ENCODE results near the gene PANX1.

Gene PANX1

DNA sequence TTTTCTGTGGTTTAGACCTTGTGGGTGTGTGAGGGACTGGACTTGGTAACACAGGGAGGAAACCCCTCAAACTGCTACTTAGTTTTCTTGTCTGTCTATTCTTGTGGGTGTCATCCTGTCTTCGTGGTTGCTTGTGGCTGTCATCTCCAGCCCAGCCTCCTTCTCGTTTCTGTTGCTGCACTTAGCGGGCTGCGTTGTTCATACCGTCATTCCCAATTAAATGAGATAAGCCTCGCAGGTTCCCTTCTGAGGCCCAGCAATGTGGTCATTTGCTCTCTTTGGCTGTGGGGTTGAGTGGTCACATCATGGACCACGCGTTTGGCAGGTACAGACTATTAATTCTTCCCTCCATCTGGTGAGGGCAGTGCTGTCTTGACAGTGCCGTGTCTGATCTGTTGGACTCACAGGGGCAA is 18.8 kb downstream of the PANX1 start:
- DNase-seq (ENCODE audit: low read depth), result no peak
- no peak overlapping the region for H3K4me3 ChIP-seq (ENCODE audit: control insufficient read depth, low read depth, low read length)
- TF ChIP-seq, protein P1, sequence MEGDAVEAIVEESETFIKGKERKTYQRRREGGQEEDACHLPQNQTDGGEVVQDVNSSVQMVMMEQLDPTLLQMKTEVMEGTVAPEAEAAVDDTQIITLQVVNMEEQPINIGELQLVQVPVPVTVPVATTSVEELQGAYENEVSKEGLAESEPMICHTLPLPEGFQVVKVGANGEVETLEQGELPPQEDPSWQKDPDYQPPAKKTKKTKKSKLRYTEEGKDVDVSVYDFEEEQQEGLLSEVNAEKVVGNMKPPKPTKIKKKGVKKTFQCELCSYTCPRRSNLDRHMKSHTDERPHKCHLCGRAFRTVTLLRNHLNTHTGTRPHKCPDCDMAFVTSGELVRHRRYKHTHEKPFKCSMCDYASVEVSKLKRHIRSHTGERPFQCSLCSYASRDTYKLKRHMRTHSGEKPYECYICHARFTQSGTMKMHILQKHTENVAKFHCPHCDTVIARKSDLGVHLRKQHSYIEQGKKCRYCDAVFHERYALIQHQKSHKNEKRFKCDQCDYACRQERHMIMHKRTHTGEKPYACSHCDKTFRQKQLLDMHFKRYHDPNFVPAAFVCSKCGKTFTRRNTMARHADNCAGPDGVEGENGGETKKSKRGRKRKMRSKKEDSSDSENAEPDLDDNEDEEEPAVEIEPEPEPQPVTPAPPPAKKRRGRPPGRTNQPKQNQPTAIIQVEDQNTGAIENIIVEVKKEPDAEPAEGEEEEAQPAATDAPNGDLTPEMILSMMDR (IDR thresholded peaks at IDR 0.05; ENCODE audit: control insufficient read depth, insufficient read depth, low read depth, low read length, missing control alignments), result no peak

DNA sequence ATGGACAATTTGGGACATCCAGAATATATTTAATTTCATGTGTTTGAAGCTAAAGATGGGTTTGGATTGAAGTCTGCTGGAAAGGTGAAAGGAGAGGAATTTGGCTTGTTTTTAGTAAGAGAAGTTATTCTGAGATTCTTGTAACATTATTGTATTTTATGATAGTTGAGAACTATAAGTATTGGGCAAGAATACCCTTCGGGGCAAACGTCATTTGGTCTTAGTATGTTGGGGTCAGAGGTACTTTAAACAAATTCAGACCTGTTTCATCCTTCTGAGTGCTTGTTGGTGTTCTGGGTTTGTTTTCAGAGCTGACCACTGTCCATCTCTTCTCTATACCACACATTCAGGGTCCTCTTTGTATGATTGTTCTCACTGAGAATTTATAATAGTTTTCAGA is 19.5 kb downstream of the PANX1 start:
- no peak overlapping the region for H3K4me3 ChIP-seq (ENCODE audit: control insufficient read depth, low read depth, low read length)
- no peak for DNase-seq (ENCODE audit: low read depth)
- TF ChIP-seq, protein P1 (IDR thresholded peaks at IDR 0.05; ENCODE audit: control insufficient read depth, insufficient read depth, low read depth, low read length, missing control alignments), result no peak

DNA sequence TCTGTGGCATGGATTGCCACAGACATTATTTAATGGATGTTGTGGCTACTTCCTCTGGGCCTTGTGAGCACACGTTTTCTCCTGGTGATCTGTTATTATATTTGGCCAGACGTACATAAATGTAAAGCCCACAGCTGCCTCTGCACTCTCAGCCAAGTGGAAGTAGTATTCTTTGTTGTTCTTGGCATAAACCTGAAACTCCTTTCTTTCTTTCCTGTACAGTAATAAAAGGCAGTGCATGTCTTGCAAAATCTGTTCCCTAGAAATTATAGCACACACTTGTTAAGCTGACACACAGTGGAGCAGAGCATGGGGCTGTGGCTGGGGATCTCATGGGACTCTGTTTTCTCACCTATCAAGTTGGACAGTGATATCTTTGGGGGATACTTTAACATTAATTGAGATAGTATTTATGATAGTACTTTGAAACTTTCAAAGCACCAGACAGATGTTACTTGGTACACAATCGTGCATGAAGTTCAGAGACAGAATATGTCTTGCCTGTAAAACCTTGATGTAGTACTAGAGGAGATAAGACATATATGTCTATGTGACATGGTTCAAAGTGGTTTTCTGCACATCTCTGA is 20.9 kb downstream of the PANX1 start:
- TF ChIP-seq, protein P1 (IDR thresholded peaks at IDR 0.05; ENCODE audit: control insufficient read depth, insufficient read depth, low read depth, low read length, missing control alignments), result no peak
- no peak overlapping the region for H3K4me3 ChIP-seq (ENCODE audit: control insufficient read depth, low read depth, low read length)
- DNase-seq (ENCODE audit: low read depth), result no peak

DNA sequence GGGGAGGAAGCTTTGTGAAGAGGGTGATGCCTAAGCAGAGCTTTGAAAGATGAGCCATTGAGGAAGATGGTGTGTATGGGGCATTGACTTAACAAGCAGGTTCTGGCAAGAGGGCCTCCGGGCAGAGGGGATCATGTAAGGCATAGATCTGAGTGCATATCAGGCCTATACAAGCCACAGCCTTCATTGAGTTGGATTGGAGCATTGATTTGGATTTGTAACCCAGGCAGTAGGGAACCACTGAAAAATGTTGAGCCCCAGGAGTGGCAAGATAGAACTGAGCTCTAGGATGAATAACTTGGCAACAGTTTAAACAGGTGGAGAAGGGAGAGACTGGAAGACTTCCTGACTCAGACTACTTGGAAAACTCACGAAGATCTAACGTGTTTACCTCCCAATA is 21.4 kb downstream of the PANX1 start:
- TF ChIP-seq, protein P1 (IDR thresholded peaks at IDR 0.05; ENCODE audit: control insufficient read depth, insufficient read depth, low read depth, low read length, missing control alignments), result no peak
- DNase-seq (ENCODE audit: low read depth), result no peak
- no peak overlapping the region for H3K4me3 ChIP-seq (ENCODE audit: control insufficient read depth, low read depth, low read length)

DNA sequence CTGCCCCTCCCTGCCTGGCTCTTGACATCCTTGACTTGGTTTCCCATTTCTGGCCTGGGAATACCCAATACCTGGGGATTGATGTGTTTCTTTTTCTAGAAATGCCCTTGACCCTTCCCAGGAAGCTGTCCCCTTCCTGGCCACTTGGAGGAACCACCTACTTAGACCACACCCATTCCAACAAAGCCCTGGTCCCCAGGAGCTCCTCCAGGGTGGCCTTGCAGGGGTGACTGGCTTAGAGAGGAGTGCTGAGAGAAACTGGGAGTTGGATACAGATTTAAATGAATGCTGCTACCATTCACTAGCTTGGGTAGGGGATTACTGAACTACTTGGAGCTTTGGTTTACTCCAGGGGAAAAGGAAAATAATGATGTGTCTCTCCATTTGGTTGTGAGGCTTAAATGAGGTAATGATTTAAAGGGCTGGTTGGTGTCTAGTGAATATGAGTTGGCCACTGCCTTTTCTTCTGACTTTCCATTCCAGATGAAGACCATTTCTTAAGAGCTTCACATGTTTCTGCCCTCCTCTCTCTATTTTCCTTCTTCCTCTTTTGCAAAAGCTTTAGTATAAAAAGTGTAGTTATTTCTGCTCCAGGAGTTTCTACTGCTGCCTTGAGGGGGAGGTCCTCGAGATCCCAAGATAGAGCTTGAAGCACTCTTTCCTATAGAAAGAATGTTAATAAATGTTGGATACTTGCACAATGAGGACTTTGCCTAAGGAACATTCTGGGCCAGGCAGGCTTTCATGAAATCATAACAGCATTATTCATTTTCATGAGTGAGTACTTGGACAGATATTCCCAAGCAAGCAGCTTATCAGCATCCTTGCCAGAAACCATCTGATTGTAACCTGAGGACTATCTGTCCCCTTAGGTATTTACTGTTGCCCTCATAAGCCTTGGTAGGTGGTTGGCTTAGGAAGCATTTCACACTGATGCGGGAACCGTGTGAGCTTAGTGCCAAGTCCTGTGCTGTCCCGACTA is 22.4 kb downstream of the PANX1 start:
- no peak overlapping the region for H3K4me3 ChIP-seq (ENCODE audit: control insufficient read depth, low read depth, low read length)
- DNase-seq (ENCODE audit: low read depth), result no peak
- TF ChIP-seq, protein P1 (IDR thresholded peaks at IDR 0.05; ENCODE audit: control insufficient read depth, insufficient read depth, low read depth, low read length, missing control alignments), result no peak

DNA sequence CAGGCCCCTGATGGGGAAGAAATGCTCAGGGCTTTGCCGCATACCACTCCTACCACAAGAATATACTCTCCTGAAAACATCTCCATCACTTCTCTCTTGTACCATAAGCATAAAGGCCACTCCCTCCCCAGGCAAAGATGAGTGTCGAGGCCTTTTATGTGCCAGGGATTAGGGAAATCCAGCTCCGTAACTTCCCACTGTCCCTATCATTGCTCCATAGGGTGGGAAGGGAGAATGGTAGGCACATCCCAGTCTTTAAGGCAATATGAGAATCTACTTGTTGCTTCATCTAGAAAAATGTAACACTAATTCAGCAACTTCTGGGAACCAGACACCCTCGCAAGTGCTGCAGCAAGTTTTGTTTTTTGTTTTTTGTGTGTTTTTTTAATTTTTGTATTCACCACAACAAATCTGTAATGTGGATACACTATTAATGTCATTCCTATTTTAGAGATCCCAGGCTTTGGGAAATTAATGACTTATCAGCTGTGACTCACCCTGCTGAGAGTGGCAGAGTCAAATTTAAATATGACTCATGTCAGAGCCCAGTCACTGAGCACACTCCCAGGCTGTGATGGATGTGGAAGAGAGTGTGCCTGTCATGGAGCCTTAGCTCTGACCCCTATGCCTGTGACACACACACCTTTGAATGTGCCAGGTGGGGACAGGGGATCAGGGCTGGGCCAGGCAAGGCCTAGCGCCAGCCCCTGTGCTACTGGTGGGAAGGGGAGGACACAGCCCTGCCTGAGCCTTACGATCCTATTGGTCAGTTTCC is 23.4 kb downstream of the PANX1 start:
- TF ChIP-seq, protein P1 (IDR thresholded peaks at IDR 0.05; ENCODE audit: control insufficient read depth, insufficient read depth, low read depth, low read length, missing control alignments), result no peak
- no peak for DNase-seq (ENCODE audit: low read depth)
- no peak overlapping the region for H3K4me3 ChIP-seq (ENCODE audit: control insufficient read depth, low read depth, low read length)
